BJ (cell line): ENCODE measurements around the gene CD28. TPM values are rescaled to one million over a fixed set of nuclear protein-coding genes. Genes with fewer than 3 reads are reported as not detected.
"Not testable (repeated sequence)": the region's sequence is repeated elsewhere in the genome, so short reads cannot be mapped to it uniquely, and the experiment has no call there.

ENCODE experiments used
- CTCF ChIA-PET: fragments of 350-600 bp; formaldehyde crosslinking; extraction: SDS; loops from one replicate; lab custom pipeline; 2021; ENCODE audit warnings: antibody characterized with exemption, inconsistent platforms; lab: Yijun Ruan, JAX
- POLR2A ChIA-PET: fragments of 300-600 bp; sonication (Branson Sonifier 250); formaldehyde crosslinking; extraction: SDS; loops from one replicate; lab custom pipeline; 2021; ENCODE audit warnings: antibody characterized with exemption; lab: Charles Lee
- DNase-seq: peaks from one replicate; pipeline ENCODE4 v3.0.0-alpha.2; 2011; ENCODE audit warnings: low read depth
- H3K27me3 ChIP-seq: 2 replicates; pipeline ENCODE4 v1.6.0; 2011; ENCODE audit warnings: low read length; ENCODE audit not compliant: control insufficient read depth, insufficient read depth
- H3K36me3 ChIP-seq: 2 replicates; pipeline ENCODE4 v1.5.1; 2011; ENCODE audit warnings: low read length; ENCODE audit not compliant: control insufficient read depth, insufficient read depth
- H3K4me3 ChIP-seq: 2 replicates; pipeline ENCODE4 v1.5.1; 2011; ENCODE audit warnings: low read depth, mild to moderate bottlenecking, control low read depth, low read length
- polyA plus RNA-seq: library from polyadenylated mRNA; depleted of rRNA; stranded (reverse); fragments of >200 nt; gene quantifications from 2 replicates; pipeline ENCODE4 v1.2.3, GENCODE V29; 2011
- TF ChIP-seq, protein P1 (sequence below): IDR thresholded peaks from 2 replicates; pipeline ENCODE4 v1.5.1; 2011; ENCODE audit warnings: low read depth, mild to moderate bottlenecking, control low read depth, inconsistent platforms, low read length, moderate library complexity; ENCODE audit not compliant: insufficient read depth

The CD28 gene
- polyA plus RNA-seq, 1 experiment: not detected

DNA sequence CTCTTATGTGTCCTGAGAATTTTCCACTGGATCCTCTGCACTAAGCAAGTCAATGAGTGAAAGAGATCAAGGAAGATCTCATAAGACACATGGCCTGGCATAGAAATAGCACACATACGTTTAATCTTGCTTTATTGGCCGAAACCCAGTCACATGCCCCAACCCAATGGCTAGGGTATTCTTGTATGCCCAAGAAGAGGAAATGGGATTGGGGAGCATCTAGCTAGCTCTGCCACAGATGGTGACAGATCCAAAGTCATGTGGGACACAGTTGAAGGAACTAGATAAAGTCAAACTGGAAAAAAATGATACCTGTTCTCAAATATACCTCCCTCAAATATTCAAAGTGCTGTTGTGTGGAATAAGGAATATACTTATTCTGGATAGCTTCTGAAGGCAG lies 74.7 kb downstream of the CD28 start:
- Histone ChIP-seq H3K4me3 (no peak overlapping the region), H3K27me3 (no peaks in the 10 kb centered on the region), H3K36me3 (no peaks in the 10 kb centered on the region)
- DNase-seq: no peak
- TF ChIP-seq, protein P1, sequence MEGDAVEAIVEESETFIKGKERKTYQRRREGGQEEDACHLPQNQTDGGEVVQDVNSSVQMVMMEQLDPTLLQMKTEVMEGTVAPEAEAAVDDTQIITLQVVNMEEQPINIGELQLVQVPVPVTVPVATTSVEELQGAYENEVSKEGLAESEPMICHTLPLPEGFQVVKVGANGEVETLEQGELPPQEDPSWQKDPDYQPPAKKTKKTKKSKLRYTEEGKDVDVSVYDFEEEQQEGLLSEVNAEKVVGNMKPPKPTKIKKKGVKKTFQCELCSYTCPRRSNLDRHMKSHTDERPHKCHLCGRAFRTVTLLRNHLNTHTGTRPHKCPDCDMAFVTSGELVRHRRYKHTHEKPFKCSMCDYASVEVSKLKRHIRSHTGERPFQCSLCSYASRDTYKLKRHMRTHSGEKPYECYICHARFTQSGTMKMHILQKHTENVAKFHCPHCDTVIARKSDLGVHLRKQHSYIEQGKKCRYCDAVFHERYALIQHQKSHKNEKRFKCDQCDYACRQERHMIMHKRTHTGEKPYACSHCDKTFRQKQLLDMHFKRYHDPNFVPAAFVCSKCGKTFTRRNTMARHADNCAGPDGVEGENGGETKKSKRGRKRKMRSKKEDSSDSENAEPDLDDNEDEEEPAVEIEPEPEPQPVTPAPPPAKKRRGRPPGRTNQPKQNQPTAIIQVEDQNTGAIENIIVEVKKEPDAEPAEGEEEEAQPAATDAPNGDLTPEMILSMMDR: no peak
- ChIA-PET POLR2A (no interaction called here), CTCF (interaction anchor here (1.1 to 2.8 kb wide), 6 partner anchors 17 to 129 kb away, joined by 3 to 11 read pairs (median 4); no protein-coding TSS in a partner anchor)

DNA sequence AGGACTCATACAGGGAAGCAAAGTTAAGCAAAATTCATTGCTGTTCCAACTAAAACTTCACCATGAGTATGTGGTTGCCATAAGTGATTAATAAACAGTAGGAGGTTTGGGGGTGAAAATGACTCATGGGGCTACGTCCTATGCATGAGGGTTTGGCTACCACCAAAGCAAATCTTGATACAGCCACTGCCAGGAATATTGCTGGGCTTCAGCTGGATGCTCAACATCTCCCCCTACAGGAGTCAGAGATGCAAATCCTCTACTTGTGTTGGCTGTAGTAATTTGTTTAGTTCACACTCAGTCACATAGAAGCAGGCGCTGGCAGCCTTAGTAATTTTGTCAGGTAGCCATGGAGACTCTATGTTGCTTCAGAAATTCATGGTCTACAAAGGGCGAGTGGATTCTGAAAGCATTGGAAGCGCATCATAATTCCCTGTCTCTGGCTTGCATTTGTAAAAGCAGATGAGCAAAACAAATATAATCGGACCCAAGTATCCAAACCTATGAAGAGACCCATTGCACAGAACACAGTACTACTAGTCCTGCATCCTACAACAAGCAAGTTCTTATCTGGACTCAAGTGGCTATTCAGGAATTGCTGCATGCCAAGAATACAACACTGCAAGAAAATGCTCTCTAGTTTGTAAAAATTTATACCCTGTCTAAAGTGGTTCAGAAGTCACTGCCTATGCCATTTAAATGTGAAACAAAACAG lies 76.0 kb downstream of the CD28 start:
- H3K27me3 ChIP-seq: no peaks in the 10 kb centered on the region
- DNase-seq: no peak
- ChIA-PET POLR2A (no interaction called here), CTCF (interaction anchor here (0.7 to 2.8 kb wide), 14 partner anchors 8 to 1954 kb away, joined by 3 to 14 read pairs (median 5); no protein-coding TSS in a partner anchor)
- TF ChIP-seq, protein P1: peak; percentile 82
- H3K36me3 ChIP-seq: no peaks in the 10 kb centered on the region
- no peak overlapping the region for H3K4me3 ChIP-seq

DNA sequence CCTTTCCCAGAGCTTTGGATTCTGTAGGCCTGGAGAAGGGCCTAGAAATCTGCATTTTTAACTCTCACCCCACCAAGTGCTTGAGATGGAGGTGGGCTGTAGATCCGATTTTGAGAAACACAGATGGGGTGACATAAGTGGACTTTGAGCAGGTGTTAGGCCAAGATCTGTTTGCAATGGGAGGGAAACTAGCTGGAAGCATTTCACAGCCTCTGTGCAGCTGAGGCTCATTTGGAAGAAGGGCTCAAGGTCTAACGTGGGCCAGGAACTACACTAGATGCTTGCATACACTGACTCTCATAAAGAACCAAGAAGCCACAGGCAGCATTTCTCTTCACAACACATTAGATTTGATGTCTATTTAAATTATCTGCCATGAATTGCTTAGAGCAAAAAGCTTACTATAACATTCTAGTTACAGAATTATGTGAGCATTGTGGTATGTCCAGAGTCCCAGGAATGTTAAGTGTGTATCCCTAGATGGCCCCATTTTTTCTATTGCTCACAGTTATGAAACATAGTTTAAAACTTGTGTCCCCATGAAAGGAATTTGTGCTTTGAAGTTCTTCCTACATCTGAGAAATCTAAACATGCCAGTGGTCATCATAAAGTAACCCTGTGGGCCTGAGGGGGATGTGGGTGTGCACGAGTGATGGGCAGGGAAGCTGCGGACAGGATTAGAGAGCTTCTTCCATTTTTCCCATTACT lies 77.2 kb downstream of the CD28 start:
- ChIA-PET CTCF (interaction anchor here (0.8 to 2.8 kb wide), 18 partner anchors 9 to 227 kb away, joined by 3 to 14 read pairs (median 5); no protein-coding TSS in a partner anchor), POLR2A (interaction anchor here (0.6 to 0.7 kb wide), 3 partner anchors 39 to 545 kb away, joined by 3 to 4 read pairs (median 3); partner anchors contain the start of gene CYP20A1)
- Histone ChIP-seq H3K4me3 (no peak overlapping the region), H3K36me3 (no peaks in the 10 kb centered on the region), H3K27me3 (no peaks in the 10 kb centered on the region)
- peak; percentile 98 for DNase-seq
- TF ChIP-seq, protein P1: no peak

DNA sequence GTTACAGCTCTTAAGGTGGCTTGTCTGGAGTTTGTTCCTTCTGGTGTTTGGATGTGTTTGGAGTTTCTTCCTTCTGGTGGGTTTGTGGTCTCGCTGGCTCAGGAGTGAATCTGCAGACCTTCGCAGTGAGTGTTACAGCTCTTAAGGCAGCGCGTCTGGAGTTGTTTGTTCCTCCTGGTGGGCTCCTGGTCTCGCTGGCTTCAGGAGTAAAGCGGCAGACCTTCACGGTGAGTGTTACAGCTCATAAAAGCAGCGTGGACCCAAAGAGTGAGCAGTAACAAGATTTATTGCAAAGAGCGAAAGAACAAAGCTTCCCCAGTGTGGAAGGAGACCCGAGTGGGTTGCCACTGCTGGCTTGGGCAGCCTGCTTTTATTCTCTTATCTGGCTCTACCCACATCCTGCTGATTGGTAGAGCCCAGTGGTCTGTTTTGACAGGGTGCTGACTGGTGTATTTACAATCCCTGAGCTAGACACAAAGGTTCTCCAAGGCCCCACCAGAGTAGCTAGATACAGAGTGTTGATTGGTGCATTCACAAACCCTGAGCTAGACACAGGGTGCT lies 78.4 kb downstream of the CD28 start:
- H3K36me3 ChIP-seq, POLR2A ChIA-PET, H3K27me3 ChIP-seq, DNase-seq, H3K4me3 ChIP-seq: not testable (repeated sequence)
- CTCF ChIA-PET: interaction anchor here (1.0 to 1.2 kb wide), 2 partner anchors 12 to 31 kb away, joined by 3 read pairs; no protein-coding TSS in a partner anchor

DNA sequence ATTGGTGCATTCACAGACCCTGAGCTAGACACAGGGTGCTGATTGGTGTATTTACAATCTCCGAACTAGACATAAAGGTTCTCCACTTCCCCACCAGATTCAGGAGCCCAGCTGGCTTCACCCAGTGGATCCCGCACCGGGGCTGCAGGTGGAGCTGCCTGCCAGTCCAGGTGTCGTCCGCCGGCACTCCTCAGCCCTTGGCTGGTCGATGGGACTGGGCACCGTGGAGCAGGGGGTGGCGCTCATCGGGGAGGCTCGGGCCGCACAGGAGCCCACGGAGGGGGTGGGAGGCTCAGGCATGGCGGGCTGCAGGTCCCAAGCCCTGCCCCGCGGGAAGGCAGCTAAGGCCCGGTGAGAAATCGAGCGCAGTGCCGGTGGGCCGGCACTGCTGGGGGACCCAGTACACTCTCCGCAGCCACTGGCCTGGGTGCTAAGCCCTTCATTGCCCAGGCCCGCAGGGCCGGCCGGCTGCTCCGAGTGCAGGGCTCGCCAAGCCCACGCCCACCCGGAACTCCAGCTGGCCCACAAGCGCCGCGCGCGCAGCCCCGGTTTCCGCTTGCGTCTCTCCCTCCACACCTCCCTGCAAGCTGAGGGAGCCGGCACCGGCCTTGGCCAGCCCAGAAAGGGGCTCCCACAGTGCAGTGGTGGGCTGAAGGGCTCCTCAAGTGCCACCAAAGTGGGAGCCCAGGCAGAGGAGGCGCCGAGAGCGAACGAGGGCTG lies 79.1 kb downstream of the CD28 start:
- H3K4me3 ChIP-seq, H3K36me3 ChIP-seq, DNase-seq, H3K27me3 ChIP-seq, POLR2A ChIA-PET: not testable (repeated sequence)
- CTCF ChIA-PET: interaction anchor here (1.0 to 1.2 kb wide), 2 partner anchors 11 to 30 kb away, joined by 3 read pairs; no protein-coding TSS in a partner anchor
